HepG2 (cell line): ENCODE measurements around the gene ARHGEF39. TPM values are rescaled to one million over a fixed set of nuclear protein-coding genes. Genes with fewer than 3 reads are reported as not detected.
"Not testable (repeated sequence)": the region's sequence is repeated elsewhere in the genome, so short reads cannot be mapped to it uniquely, and the experiment has no call there.

ENCODE experiments used
- ATAC-seq: fragments of 200-7000 bp; cut with Tn5 transposase; 3 replicates; pipeline ENCODE4 v1.9.1; 2020; ENCODE audit warnings: mild to moderate bottlenecking, moderate library complexity
- BruUV-seq: library from RNA; stranded (reverse); fragments of 400-500 nt; replicated peaks from 2 replicates; lab custom pipeline; 2021; lab: Mats Ljungman, UMichigan
- CTCF ChIA-PET: fragments of 300-600 bp; formaldehyde crosslinking; extraction: SDS; loops from one replicate; lab custom pipeline; 2021; ENCODE audit warnings: low total read pairs, inconsistent platforms, low intra/inter-chr PET ratio; lab: Yijun Ruan, JAX
- POLR2A ChIA-PET: fragments of 350-600 bp; sonication (Branson Sonifier 250); formaldehyde crosslinking; loops from one replicate; lab custom pipeline; 2020; ENCODE audit warnings: antibody characterized with exemption, inconsistent platforms; lab: Yijun Ruan, JAX
- DNase-seq: peaks from one replicate; pipeline ENCODE4 v3.0.0-alpha.2; 2015; ENCODE audit warnings: low spot score
- FAIRE-seq: peaks from 3 replicates; lab custom pipeline; 2011; peaks lifted over from hg19 to GRCh38; lab: Jason Lieb, UNC
- H2AFZ ChIP-seq: one replicate; pipeline ENCODE4 v1.6.1; 2011; ENCODE audit warnings: low read length, inconsistent platforms
- H3K27ac ChIP-seq: fragments of 300-600 bp; 3 replicates; pipeline ENCODE4 v1.8.0; 2011; ENCODE audit warnings: mixed run types, mild to moderate bottlenecking, mixed read lengths, low read length, inconsistent platforms; ENCODE audit not compliant: insufficient read depth; ENCODE audit errors: extremely low read length
- H3K27me3 ChIP-seq, 2 experiments: fragments of 200-600 bp in 1 of 2; 2 replicates in 1 of 2; 3 replicates in 1 of 2; pipeline versions ENCODE4 v1.6.0 to v1.8.0; 2011; ENCODE audit warnings: low read length in 2 of 2, mild to moderate bottlenecking in 2 of 2, moderate library complexity in 2 of 2, inconsistent platforms in 1 of 2; ENCODE audit not compliant: insufficient read depth in 2 of 2, control insufficient read depth in 1 of 2
- H3K36me3 ChIP-seq, 2 experiments: fragments of 200-600 bp in 1 of 2; replicated peaks in 1 of 2; 2 replicates in 1 of 2; 3 replicates in 1 of 2; pipeline versions ENCODE4 v1.5.1 to v1.8.0; 2011; ENCODE audit warnings: low read length in 2 of 2, inconsistent platforms in 1 of 2; ENCODE audit not compliant: insufficient read depth in 2 of 2, control insufficient read depth in 1 of 2
- H3K4me1 ChIP-seq: 2 replicates; pipeline ENCODE4 v1.5.1; 2012; ENCODE audit warnings: low read length, inconsistent platforms; ENCODE audit not compliant: insufficient read depth
- H3K4me2 ChIP-seq: 2 replicates; pipeline ENCODE4 v1.6.0; 2011; ENCODE audit warnings: low read depth, low read length, inconsistent platforms
- H3K4me3 ChIP-seq, 3 experiments: fragments of 200-600 bp in 1 of 3; sonication (generic), shearing (Covaris generic) in 1 of 3; replicated peaks in 1 of 3; 2 replicates each; pipeline ENCODE4 v1.5.1; 2011 to 2016; ENCODE audit warnings: low read length in 3 of 3, inconsistent platforms in 2 of 3, low read depth in 2 of 3, mild to moderate bottlenecking in 2 of 3, control low read depth in 1 of 3, mixed read lengths in 1 of 3; ENCODE audit not compliant: insufficient read depth in 1 of 3
- H3K79me2 ChIP-seq: one replicate; pipeline ENCODE4 v1.6.1; 2011; ENCODE audit warnings: low read length, inconsistent platforms; ENCODE audit not compliant: insufficient read depth
- H3K9ac ChIP-seq: 2 replicates; pipeline ENCODE4 v1.6.0; 2011; ENCODE audit warnings: mild to moderate bottlenecking, low read depth, low read length, inconsistent platforms; ENCODE audit not compliant: insufficient read depth
- H3K9me3 ChIP-seq: 2 replicates; pipeline ENCODE4 v1.5.1; 2012; ENCODE audit warnings: mild to moderate bottlenecking, low read length
- H4K20me1 ChIP-seq: 2 replicates; pipeline ENCODE4 v1.6.0; 2011; ENCODE audit warnings: inconsistent platforms, mild to moderate bottlenecking, low read length, moderate library complexity; ENCODE audit not compliant: insufficient read depth
- MAFK ChIP-seq, 2 experiments: IDR thresholded peaks in 1 of 2; conservative IDR thresholded peaks in 1 of 2; 2 replicates each; pipeline ENCODE4 v1.6.1; 2011; ENCODE audit warnings: improper control_type of control experiment in 2 of 2, low read length in 2 of 2
- ZZZ3 ChIP-seq: sonication (generic); formaldehyde crosslinking; IDR thresholded peaks from 2 replicates; pipeline ENCODE4 v1.4.0; 2020; ENCODE audit warnings: missing genetic modification reagents, mild to moderate bottlenecking, borderline replicate concordance
- WGBS: methylation state at CpG from one replicate; pipeline ENCODE4 v1.1.6; 2017; ENCODE audit warnings: low lambda C conversion rate; 5-methylcytosine and 5-hydroxymethylcytosine counted together
- in situ Hi-C: cut with HindIII; loops from 2 replicates; pipeline ENCODE4 v1.10.0; 2017; ENCODE audit warnings: low pct_unique_long_range_greater_than_20kb; ENCODE audit not compliant: extremely low pct_ligation_motif_present
- intact Hi-C: fragments of 100-400 bp; cut with micrococcal nuclease; formaldehyde crosslinking; loops from one replicate; pipeline ENCODE4 v1.10.0; 2022; ENCODE audit not compliant: unreplicated experiment
- polyA plus RNA-seq, 8 experiments: library from polyadenylated mRNA; depleted of rRNA in 3 of 8; stranded (reverse) in 7 of 8; unstranded in 1 of 8; fragments of >200 nt; fragmentation: Illumina TruSeq in 4 of 8; extraction: Trizol in 4 of 8; gene quantifications; 2 replicates each; pipeline versions ENCODE4 v1.2.1 to v1.2.3, GENCODE V29; 2011 to 2016; ENCODE audit warnings: low read depth in 4 of 8, missing spikeins in 1 of 8, mixed read lengths in 1 of 8; ENCODE audit not compliant: insufficient read depth in 1 of 8
- total RNA-seq, 5 experiments: library from RNA; depleted of rRNA; stranded (reverse); fragments of >200 nt; fragmentation: Illumina TruSeq; extraction: Trizol; gene quantifications; 2 replicates each; pipeline ENCODE4 v1.2.3, GENCODE V29; 2016; ENCODE audit warnings: low read depth in 1 of 5
- TF ChIP-seq, protein P1 (sequence below): sonication (generic); formaldehyde crosslinking; IDR thresholded peaks from 2 replicates; pipeline ENCODE4 v1.4.0; 2020; ENCODE audit warnings: missing genetic modification reagents

ARHGEF39 gene
- total and polyA plus RNA-seq, 2 of the 13 experiments (the other 11 are each of a cell fraction or from before 2014, with no cell fraction given): 11.2 to 12.3 TPM

DNA sequence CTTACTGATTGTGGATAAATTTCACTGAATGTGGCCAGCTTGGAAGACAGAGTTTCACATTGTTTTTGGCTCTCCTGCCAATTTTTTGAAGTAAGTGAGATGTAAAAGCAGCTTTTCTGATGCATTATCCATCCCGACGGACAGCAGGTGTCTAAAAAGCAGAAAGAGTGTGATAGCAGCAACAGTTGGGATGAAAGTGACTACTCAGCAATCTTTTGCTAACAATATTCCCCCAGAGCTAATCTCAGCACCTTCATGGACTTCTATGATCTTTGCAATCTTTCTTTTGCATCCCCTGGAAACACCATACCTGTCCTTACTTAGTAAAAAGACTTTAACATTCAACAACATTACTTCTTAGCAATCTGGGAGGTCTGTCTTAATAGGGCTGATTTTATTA, 52.2 kb downstream of the ARHGEF39 start (continued):
- TF ChIP-seq ZZZ3 (no peak), MAFK (conservative IDR thresholded peaks at IDR 0.05 in 1 of 2, IDR thresholded peaks at IDR 0.05 in 1 of 2; ENCODE audit: low read length in 2 of 2) (peak; percentile 47 to 80; a peak in 3 of 4 replicates)
- TF ChIP-seq, protein P1, sequence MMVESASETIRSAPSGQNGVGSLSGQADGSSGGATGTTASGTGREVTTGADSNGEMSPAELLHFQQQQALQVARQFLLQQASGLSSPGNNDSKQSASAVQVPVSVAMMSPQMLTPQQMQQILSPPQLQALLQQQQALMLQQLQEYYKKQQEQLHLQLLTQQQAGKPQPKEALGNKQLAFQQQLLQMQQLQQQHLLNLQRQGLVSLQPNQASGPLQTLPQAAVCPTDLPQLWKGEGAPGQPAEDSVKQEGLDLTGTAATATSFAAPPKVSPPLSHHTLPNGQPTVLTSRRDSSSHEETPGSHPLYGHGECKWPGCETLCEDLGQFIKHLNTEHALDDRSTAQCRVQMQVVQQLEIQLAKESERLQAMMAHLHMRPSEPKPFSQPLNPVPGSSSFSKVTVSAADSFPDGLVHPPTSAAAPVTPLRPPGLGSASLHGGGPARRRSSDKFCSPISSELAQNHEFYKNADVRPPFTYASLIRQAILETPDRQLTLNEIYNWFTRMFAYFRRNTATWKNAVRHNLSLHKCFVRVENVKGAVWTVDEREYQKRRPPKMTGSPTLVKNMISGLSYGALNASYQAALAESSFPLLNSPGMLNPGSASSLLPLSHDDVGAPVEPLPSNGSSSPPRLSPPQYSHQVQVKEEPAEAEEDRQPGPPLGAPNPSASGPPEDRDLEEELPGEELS (CRISPR knock-in tag): no peak

DNA sequence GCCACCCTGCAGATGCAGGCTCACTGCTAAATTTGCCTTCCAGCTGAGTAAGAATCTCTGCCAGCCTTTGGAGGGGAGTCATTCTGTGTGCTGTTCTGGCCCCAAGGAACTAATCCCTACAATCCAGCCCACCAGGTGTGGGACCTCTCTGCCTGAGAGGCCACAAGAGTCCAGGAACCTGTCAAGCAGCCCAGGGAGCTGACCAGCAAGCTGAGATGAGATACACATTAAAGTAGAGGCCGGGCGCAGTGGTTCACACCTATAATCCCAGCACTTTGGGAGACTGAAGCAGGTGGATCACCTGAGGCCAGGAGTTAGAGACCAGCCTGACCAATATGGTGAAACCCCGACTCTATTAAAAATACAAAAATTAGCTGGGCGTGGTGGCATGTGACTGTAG, 52.9 kb downstream of the ARHGEF39 start:
- Histone ChIP-seq H3K27me3 (peaks cover 0 to 35% of the 10 kb centered on the region in 2 experiments; a peak in 3 of 5 replicates), H3K36me3 (peaks cover 3 to 14% of the 10 kb centered on the region in 2 experiments; a peak in 3 of 5 replicates)
- H2AFZ ChIP-seq, H3K4me1 ChIP-seq, BruUV-seq, H3K79me2 ChIP-seq, H3K27ac ChIP-seq, DNase-seq, H4K20me1 ChIP-seq, H3K9me3 ChIP-seq, FAIRE-seq, H3K4me3 ChIP-seq, H3K4me2 ChIP-seq, intact Hi-C loops, in situ Hi-C loops, H3K9ac ChIP-seq, ATAC-seq, CTCF ChIA-PET: not testable (repeated sequence)
- POLR2A ChIA-PET: interaction anchor here (0.9 kb wide), 1 partner anchor 120 kb away, joined by 3 read pairs; the partner anchor contains the start of genes CREB3 and TLN1
- WGBS: 47% methylated on average over 4 of the region's 4 CpGs
